ENCODE results near the gene NSD2. TPM values are rescaled to one million over a fixed set of nuclear protein-coding genes. Genes with fewer than 3 reads are reported as not detected.
A peak's percentile ranks its signal among the peaks of the same experiment; 100 is the strongest.

Gene NSD2
- total RNA-seq, 6 experiments from 2014 or later, result 65.2 to 121 (median 109) TPM

DNA sequence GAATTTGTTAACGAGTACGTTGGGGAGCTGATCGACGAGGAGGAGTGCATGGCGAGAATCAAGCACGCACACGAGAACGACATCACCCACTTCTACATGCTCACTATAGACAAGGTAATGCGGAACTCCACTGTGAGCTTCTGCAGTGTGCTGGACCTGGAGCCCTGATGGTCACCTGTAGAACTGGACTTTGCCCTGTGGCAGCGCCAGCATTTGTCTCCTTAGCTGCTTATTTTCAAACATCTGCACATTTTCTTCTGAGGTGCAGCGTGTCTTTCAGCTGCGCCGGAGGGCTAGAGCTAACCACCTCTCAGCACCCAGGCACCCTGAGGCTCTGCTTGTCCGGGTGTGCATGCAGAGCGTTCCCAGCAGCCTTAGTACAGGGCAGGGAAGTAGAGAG lies 89.8 kb downstream of the NSD2 start:
- DNase-seq, result no peak
- TF ChIP-seq, protein P1, sequence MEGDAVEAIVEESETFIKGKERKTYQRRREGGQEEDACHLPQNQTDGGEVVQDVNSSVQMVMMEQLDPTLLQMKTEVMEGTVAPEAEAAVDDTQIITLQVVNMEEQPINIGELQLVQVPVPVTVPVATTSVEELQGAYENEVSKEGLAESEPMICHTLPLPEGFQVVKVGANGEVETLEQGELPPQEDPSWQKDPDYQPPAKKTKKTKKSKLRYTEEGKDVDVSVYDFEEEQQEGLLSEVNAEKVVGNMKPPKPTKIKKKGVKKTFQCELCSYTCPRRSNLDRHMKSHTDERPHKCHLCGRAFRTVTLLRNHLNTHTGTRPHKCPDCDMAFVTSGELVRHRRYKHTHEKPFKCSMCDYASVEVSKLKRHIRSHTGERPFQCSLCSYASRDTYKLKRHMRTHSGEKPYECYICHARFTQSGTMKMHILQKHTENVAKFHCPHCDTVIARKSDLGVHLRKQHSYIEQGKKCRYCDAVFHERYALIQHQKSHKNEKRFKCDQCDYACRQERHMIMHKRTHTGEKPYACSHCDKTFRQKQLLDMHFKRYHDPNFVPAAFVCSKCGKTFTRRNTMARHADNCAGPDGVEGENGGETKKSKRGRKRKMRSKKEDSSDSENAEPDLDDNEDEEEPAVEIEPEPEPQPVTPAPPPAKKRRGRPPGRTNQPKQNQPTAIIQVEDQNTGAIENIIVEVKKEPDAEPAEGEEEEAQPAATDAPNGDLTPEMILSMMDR (IDR thresholded peaks at IDR 0.05), result no peak
- Mint-ChIP-seq H3K4me1 (ENCODE audit: low read depth) (peaks cover 18% of the 10 kb centered on the region), H3K9me3 (no peaks in the 10 kb centered on the region), H3K27me3 (ENCODE audit: insufficient read depth) (peaks cover 1% of the 10 kb centered on the region; the same call in 1 of the 2 replicates), H3K36me3 (ENCODE audit: low read depth) (peaks cover 66% of the 10 kb centered on the region), H3K4me3 (no peak overlapping the region), H3K27ac (peak overlapping the region; percentile 40)

DNA sequence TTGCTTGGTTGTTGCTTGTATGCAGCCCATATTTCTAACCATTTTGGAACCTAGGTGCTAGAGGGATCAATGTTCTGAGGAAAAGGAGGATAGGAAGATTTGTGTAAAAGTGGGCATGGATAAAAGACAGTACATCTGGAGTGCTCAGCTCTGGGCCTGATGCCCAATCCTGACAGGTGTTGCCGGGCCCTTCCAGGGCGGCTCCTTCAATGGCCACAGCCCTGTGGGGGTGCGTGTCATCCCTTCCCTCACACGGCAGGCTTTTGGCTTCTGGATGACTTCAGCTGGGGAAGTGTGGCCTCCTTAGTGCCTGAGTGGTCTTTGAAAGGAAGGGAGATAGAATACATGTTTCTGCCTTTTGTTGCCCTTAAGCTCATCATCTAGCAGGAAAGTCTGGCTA lies 90.4 kb downstream of the NSD2 start:
- no peak for DNase-seq
- TF ChIP-seq, protein P1 (IDR thresholded peaks at IDR 0.05), result no peak
- H3K36me3 Mint-ChIP-seq (ENCODE audit: low read depth), result peaks cover 63% of the 10 kb centered on the region
- no peak overlapping the region for H3K4me3 Mint-ChIP-seq
- peaks cover 18% of the 10 kb centered on the region for H3K4me1 Mint-ChIP-seq (ENCODE audit: low read depth)
- H3K9me3 Mint-ChIP-seq, result no peaks in the 10 kb centered on the region
- peaks cover 1% of the 10 kb centered on the region; the same call in 1 of the 2 replicates for H3K27me3 Mint-ChIP-seq (ENCODE audit: insufficient read depth)
- no peak overlapping the region; the same call in 1 of the 2 replicates for H3K27ac Mint-ChIP-seq

DNA sequence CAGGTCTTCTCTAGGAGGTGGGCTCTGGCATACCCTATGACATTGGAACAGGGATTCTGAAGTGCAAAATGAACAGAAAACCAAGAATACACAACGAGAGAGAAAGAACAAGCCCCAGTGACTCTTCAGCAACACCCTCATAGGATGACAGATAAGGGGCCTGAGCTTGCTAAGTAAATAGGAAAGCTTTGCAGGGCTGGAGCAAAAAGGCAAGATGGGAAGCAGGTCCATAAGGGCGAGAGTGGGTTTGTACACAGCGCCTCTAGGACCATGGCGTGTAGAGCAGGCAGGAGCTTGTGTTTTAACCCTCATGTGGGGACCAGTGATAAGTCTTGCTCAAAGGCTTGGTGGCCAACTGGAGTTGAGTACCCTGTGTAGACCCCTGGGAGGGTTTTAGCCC lies 91.8 kb downstream of the NSD2 start:
- H3K9me3 Mint-ChIP-seq, result no peaks in the 10 kb centered on the region
- H3K36me3 Mint-ChIP-seq (ENCODE audit: low read depth), result peaks cover 58% of the 10 kb centered on the region
- H3K4me3 Mint-ChIP-seq, result no peak overlapping the region
- no peak overlapping the region for H3K27ac Mint-ChIP-seq
- peaks cover 18% of the 10 kb centered on the region for H3K4me1 Mint-ChIP-seq (ENCODE audit: low read depth)
- DNase-seq, result no peak
- H3K27me3 Mint-ChIP-seq (ENCODE audit: insufficient read depth), result peaks cover 1% of the 10 kb centered on the region; the same call in 1 of the 2 replicates
- TF ChIP-seq, protein P1 (IDR thresholded peaks at IDR 0.05), result no peak

DNA sequence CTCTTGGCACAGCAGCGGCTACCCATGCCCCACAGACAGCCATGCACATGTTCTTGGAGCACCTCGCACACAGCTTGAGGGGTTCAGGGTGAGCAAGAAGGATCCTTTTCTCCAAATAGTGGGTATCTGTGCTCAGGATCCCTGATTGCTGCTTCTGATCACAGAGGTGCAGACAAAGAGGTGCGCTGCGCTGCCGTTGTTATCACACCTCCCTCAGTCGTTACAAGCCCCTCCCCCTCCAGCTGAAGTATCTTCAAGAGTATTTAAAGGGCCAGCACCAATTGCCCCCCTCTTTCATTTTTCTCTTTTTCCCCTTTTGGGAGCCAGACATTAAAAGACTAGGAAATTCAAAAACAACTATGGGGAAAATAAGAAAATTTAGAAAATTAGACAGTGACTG lies 93.2 kb downstream of the NSD2 start:
- H3K9me3 Mint-ChIP-seq, result no peaks in the 10 kb centered on the region
- H3K27me3 Mint-ChIP-seq (ENCODE audit: insufficient read depth), result peaks cover 2% of the 10 kb centered on the region; the same call in 1 of the 2 replicates
- no peak for DNase-seq
- H3K4me3 Mint-ChIP-seq, result no peak overlapping the region
- H3K36me3 Mint-ChIP-seq (ENCODE audit: low read depth), result peaks cover 53% of the 10 kb centered on the region
- H3K4me1 Mint-ChIP-seq (ENCODE audit: low read depth), result peaks cover 18% of the 10 kb centered on the region
- TF ChIP-seq, protein P1 (IDR thresholded peaks at IDR 0.05), result no peak
- no peak overlapping the region for H3K27ac Mint-ChIP-seq

DNA sequence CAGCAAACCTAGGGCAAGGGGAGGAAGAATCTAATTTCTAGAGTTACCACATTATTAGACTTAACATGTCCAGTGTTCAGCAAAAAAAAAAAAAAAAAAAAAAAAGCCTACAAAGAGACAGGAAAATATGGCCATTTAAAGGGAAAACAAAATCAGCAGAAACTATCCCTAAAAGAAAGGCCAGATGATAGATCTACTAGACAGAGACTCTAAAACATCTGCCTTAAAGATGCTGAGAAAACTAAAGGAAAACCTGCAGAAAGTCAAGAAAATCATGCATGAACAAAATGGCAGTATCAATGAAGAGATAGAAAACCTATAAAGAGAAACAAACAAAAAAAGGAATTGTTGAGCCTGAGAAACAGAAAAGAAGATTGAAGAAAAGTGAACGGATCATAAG lies 93.8 kb downstream of the NSD2 start:
- Mint-ChIP-seq H3K27me3 (ENCODE audit: insufficient read depth) (peaks cover 2% of the 10 kb centered on the region), H3K4me3 (no peak overlapping the region), H3K9me3 (no peaks in the 10 kb centered on the region), H3K4me1 (ENCODE audit: low read depth) (peaks cover 17% of the 10 kb centered on the region), H3K36me3 (ENCODE audit: low read depth) (peaks cover 51% of the 10 kb centered on the region), H3K27ac (no peak overlapping the region; the same call in 1 of the 2 replicates)
- TF ChIP-seq, protein P1 (IDR thresholded peaks at IDR 0.05), result no peak
- DNase-seq, result no peak

Measured in HFFc6 (cell line).